ENCODE data around the gene OBP2A. TPM values are rescaled to one million over a fixed set of nuclear protein-coding genes. Genes with fewer than 3 reads are reported as not detected.
A peak's percentile ranks its signal among the peaks of the same experiment; 100 is the strongest.
"Not testable (repeated sequence)": the region's sequence is repeated elsewhere in the genome, so short reads cannot be mapped to it uniquely, and the experiment has no call there.

The OBP2A gene
- total RNA-seq, 1 donor from 2014 or later: not detected

DNA sequence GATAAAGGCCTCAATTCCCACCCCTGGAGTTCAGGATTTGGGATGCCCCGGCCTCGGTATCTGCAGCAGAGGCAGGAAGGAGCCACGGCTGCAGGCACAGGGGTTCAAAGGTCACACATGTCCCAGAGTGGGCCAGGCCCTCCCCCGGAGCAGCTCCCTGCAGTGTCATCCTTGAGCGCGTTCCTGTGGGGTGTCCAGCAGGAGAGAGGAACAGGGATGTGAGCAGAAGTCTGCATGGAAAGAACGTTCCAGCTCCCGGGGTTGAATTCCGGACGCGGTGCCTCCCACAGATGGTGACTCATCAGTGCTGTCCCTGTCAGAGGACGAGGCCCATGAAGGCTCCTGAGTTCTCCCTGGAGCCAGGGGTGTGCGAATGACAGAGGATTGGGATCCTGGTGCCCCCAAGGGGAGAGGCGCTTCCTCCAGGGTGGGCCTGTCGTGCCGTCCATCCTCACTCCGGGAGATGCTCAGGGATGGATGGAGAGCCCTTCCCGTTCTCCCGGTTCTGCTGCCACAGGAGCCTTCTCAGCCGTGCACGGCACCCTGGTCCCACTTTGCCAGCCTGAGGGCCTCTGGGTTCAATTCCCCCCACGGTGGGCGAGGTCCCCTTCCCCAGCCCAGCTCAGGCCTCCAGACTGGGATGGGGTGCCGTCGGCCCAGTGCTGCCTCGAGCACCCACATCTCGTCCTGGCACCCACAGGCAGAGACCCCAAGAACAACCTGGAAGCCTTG lies 21.6 kb upstream of the OBP2A start:
- ATAC-seq: no peak
- DNase-seq (ENCODE audit: low spot score): peak; percentile 45
- intact Hi-C loops (cut with DNase I): no loop called here

DNA sequence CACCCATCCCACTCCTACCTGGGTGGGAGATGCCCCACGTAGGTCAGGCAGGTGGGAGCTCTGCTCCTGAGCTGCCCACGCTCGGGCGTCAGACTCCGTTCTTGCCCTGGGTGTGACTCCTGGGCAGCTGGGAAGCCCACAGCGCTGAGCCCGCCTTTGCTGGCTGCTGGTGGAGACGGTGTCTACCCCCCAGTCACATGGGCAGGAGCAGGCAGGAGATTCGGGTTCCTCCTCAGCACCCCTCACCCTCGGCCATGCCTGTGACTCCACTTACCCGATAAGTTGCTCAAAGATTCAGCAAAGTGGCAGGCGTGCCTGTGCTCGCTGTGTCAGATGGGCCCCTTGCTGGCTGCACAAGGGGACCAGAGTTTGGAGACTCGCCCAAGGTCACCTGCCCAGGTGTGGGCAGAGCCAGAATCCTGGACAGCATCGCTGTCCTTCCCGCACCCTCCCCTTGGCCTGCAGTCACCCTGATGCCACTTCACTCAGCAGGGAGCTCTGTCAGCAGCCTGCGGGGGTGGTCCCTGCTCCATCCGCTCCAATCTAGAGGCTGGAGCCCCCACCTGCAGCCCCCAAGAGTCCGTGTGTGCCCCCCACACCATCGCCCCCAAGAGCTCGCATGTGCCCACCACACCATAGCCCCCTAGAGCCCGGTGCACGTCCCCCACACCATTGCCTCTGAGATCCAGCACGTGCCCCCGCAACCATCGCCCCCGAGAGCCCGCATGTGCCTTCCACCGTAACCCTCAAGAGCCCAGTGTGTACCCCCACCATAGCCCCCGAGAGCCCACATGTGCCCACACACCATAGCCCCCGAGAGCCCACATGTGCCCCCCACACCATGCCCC lies 20.5 kb upstream of the OBP2A start:
- peak; percentile 45 for DNase-seq (ENCODE audit: low spot score)
- no peak for ATAC-seq
- intact Hi-C loops (cut with DNase I): no loop called here

DNA sequence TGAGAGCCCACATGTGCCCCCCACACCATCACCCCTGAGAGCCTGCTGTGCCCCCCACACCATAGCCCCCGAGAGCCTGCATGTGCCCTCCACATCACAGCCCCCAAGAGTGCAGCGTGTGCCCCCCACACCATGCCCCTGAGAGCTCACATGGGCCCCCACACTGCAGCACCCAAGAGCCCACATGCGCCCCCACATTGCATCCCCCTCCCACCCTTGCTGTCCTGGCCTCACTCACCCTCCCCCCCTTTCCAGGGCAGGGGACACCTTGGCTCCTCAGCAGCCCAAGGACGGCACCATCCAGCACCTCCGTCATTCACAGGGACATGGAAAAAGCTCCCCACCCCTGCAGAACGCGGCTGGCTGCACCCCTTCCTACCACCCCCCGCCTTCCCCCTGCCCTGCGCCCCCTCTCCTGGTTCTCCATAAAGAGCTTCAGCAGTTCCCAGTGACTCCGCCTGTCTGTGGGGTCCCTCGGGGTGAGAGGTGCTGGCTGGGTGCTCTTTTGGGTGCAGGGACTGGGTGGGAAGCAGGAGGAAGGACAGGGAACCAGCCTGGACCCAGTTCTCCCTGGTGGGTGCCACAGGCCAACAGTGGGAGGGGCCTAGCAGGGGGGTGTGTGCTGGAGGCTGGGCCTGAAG lies 19.7 kb upstream of the OBP2A start:
- DNase-seq (ENCODE audit: low spot score) (peak; percentile 19), ATAC-seq (no peak)
- intact Hi-C loops (cut with DNase I): no loop called here

GRCh38 chr9:135526730-135527571 lies 19.0 kb upstream of the OBP2A start:
- intact Hi-C loops (cut with DNase I): no loop called here
- DNase-seq (ENCODE audit: low spot score) (peak; percentile 47), ATAC-seq (no peak)

GRCh38 chr9:135528842-135529435 lies 17.0 kb upstream of the OBP2A start:
- ATAC-seq; intact Hi-C loops (cut with DNase I): not testable (repeated sequence)
- peak; percentile 8 for DNase-seq (ENCODE audit: low spot score)

GRCh38 chr9:135530146-135530545 lies 15.8 kb upstream of the OBP2A start:
- intact Hi-C loops (cut with DNase I): no loop called here
- DNase-seq (ENCODE audit: low spot score): peak; percentile 19
- no peak for ATAC-seq

- no peak for ATAC-seq
- peak; percentile 26 for DNase-seq (ENCODE audit: low spot score)
- intact Hi-C loops (cut with DNase I): no loop called here
These were observed 14.8 kb upstream of the OBP2A start for GRCh38 chr9:135531096-135531495.

DNA sequence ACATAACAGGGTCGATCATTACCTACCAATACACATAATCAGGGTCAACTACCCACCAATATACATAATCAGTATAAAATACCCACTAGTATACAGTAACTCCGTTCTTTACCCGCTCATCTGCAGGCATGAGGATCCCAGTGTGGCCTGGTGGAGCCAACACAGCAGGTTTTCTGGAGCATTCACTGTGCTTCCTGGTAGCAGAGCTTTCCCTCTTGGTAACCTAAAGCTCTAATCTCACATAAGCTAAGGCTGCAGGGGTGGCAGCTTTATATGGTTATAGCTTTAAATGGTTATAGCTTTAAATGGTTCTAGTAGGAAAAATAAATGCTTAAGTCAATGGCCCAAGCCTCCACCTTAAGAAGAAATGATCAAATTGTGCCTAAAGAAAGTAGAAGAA lies 12.8 kb upstream of the OBP2A start:
- no peak for ATAC-seq
- intact Hi-C loops (cut with DNase I): no loop called here
- peak; percentile 13 for DNase-seq (ENCODE audit: low spot score)

GRCh38 chr9:135533674-135534073 lies 12.3 kb upstream of the OBP2A start:
- peak; percentile 37 for DNase-seq (ENCODE audit: low spot score)
- no peak for ATAC-seq
- intact Hi-C loops (cut with DNase I): no loop called here

DNA sequence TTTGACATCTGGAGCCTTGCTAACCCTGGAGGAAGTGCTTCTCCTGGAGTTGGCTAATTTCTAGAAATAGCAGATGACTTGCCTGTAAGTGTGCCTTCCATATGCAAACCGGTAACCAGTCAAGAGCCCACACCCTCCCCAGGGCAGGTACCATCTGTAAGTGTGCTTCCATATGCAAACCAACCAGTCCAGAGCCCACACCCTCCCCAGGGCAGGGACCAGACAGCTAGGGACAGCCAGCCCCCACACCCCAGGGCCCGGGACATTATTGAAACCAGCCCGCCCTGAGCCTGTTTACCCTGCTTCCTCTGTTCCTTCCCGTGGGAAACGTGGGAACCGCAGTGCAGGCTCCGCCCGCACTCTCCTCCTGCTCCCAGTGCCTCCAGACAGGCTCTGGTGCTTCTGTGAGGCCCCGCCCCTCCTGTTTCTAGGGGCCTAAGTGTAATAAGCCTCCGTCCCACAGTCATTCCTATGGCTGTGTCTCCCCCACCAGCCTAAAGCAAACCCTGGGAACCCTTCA lies 11.7 kb upstream of the OBP2A start:
- ATAC-seq; DNase-seq (ENCODE audit: low spot score); intact Hi-C loops (cut with DNase I): not testable (repeated sequence)

- intact Hi-C loops (cut with DNase I); ATAC-seq: not testable (repeated sequence)
- peak; percentile 12 for DNase-seq (ENCODE audit: low spot score)
These were observed 11.1 kb upstream of the OBP2A start for GRCh38 chr9:135534826-135535225.

DNA sequence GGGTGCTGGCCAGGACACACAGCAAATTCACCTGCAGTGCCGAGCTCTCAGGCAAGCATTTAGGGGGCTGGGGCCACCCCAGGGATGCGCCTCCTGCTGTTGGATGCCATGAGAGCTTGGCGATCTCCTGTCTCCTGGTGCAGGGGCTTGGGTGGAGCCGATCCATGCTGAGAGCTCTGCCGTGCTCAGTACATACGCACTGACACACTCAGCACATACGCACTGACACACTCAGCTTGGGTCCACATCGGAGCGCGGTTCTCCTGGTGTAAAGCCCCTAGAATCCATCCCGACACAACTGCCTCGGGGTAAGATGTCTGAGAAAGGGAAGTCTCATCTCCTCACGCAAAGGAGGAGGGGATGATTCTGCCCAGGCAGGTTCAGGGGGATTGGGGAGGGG lies 10.3 kb upstream of the OBP2A start:
- peak; percentile 37 for DNase-seq (ENCODE audit: low spot score)
- ATAC-seq; intact Hi-C loops (cut with DNase I): not testable (repeated sequence)

GRCh38 chr9:135536216-135536615 lies 9.7 kb upstream of the OBP2A start:
- intact Hi-C loops (cut with DNase I): no loop called here
- peak; percentile 10 for DNase-seq (ENCODE audit: low spot score)
- no peak for ATAC-seq

- intact Hi-C loops (cut with DNase I); ATAC-seq: not testable (repeated sequence)
- peak; percentile 13 for DNase-seq (ENCODE audit: low spot score)
These were observed 2.5 kb upstream of the OBP2A start for GRCh38 chr9:135543262-135543894.

DNA sequence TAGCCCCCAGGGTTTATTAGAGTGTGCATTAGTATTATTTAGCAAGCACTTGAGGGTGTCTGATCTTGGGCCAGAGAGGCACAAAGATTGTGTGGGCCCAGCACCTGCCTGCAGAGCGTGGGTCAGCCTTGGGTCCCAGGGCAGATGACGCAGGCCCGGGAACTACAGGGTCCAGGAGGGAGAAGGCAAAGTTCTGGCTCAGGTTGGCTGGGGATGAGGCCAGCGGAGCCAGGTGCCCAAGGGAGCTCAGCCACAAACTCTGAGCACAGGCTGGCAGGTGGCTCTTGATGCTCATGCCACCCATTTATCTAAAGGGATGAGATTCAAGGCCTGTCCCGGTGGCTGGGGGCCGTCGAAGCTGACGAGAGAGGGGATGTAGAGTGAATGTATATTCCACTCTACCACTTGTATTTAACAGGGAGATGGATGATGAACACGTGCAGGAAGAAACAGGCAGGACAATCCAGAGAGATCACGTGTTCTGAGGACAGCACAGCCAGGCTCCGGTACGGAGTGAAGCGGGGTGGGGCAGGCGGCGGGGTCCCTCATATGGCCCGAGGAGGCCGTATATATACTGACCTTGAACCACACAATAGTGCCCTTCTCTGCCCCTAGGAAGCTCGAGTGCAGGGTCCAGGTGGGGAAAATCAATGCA lies 818 bp upstream of the OBP2A start:
- intact Hi-C loops (cut with DNase I): no loop called here
- ATAC-seq (no peak), DNase-seq (ENCODE audit: low spot score) (peak; percentile 30)

- ATAC-seq; intact Hi-C loops (cut with DNase I): not testable (repeated sequence)
- DNase-seq (ENCODE audit: low spot score): peak; percentile 42
These were observed 1.1 kb downstream of the OBP2A start for GRCh38 chr9:135546792-135547617.
